CD4-positive, alpha-beta T cell (primary cell): ENCODE measurements around the gene PDLIM5. TPM values are rescaled to one million over a fixed set of nuclear protein-coding genes. Genes with fewer than 3 reads are reported as not detected.

Experiments used
- ATAC-seq: fragments of 200-7000 bp; cut with Tn5 transposase; one replicate; pipeline ENCODE4 v1.10.0; 2022; ENCODE audit warnings: mild to moderate bottlenecking; ENCODE audit not compliant: poor library complexity
- CTCF ChIA-PET: fragments of 350-600 bp; sonication (Branson Sonifier 250); formaldehyde crosslinking; loops from one replicate; lab custom pipeline; 2021; ENCODE audit warnings: antibody characterized with exemption, inconsistent platforms; lab: Charles Lee
- POLR2A ChIA-PET: fragments of 350-600 bp; sonication (Branson Sonifier 250); formaldehyde crosslinking; loops from one replicate; lab custom pipeline; 2021; ENCODE audit warnings: antibody characterized with exemption, inconsistent platforms; lab: Charles Lee
- DNase-seq, 14 experiments: peaks; one replicate each; pipeline ENCODE4 v3.0.0-alpha.2; 2013 to 2020; ENCODE audit warnings: mixed read lengths in 2 of 14
- H3K27ac ChIP-seq, 2 donors: one replicate each; pipeline versions ENCODE4 v1.5.1 to v1.7.0; 2013; ENCODE audit warnings: low read length in 2 of 2, low read depth in 1 of 2, mild to moderate bottlenecking in 1 of 2
- H3K27me3 ChIP-seq, 2 experiments: 1 replicate in 1 of 2; 2 replicates in 1 of 2; pipeline versions ENCODE4 v1.6.1 to v1.7.0; 2013; ENCODE audit warnings: low read length in 2 of 2, control low read depth in 1 of 2, mild to moderate bottlenecking in 1 of 2, moderate library complexity in 1 of 2; ENCODE audit not compliant: insufficient read depth in 2 of 2, control insufficient read depth in 1 of 2
- H3K36me3 ChIP-seq: one replicate; pipeline ENCODE4 v1.6.1; 2013; ENCODE audit warnings: low read length, control low read depth; ENCODE audit not compliant: insufficient read depth
- H3K4me1 ChIP-seq: one replicate; pipeline ENCODE4 v1.6.1; 2013; ENCODE audit warnings: low read length, control low read depth; ENCODE audit not compliant: insufficient read depth
- H3K4me3 ChIP-seq: one replicate; pipeline ENCODE4 v1.5.1; 2013; ENCODE audit warnings: mild to moderate bottlenecking, low read length, moderate library complexity
- H3K9me3 ChIP-seq, 2 experiments: 1 replicate in 1 of 2; 2 replicates in 1 of 2; pipeline versions ENCODE4 v1.6.1 to v1.7.0; 2013; ENCODE audit warnings: low read length in 2 of 2, mild to moderate bottlenecking in 2 of 2, control low read depth in 1 of 2, moderate library complexity in 1 of 2; ENCODE audit not compliant: control insufficient read depth in 1 of 2, insufficient read depth in 1 of 2
- H3K27ac Mint-ChIP-seq: one replicate; pipeline ENCODE4 v1.8.0; 2020; ENCODE audit warnings: mixed read lengths
- H3K27me3 Mint-ChIP-seq: one replicate; pipeline ENCODE4 v1.8.0; 2021; ENCODE audit warnings: mixed read lengths
- H3K36me3 Mint-ChIP-seq: one replicate; pipeline ENCODE4 v1.8.0; 2021; ENCODE audit warnings: low read depth, mixed read lengths
- H3K4me1 Mint-ChIP-seq: one replicate; pipeline ENCODE4 v1.8.0; 2021; ENCODE audit warnings: low read depth, mixed read lengths
- H3K4me3 Mint-ChIP-seq: one replicate; pipeline ENCODE4 v1.8.0; 2020; ENCODE audit warnings: mild to moderate bottlenecking, mixed read lengths
- H3K9me3 Mint-ChIP-seq: one replicate; pipeline ENCODE4 v1.8.0; 2020; ENCODE audit warnings: mixed read lengths
- CTCF ChIP-seq: fragments of 200-600 bp; IDR thresholded peaks from one replicate; pipeline ENCODE4 v1.8.0; 2022; ENCODE audit warnings: antibody characterized with exemption, mild to moderate bottlenecking
- intact Hi-C, 2 experiments: fragments of 100-400 bp; cut with DNase I in 1 of 2; cut with micrococcal nuclease in 1 of 2; formaldehyde crosslinking; loops; one replicate each; pipeline versions ENCODE4 v1.15.1 to v1.9.0; 2023 to 2025; cut with DNase I, micrococcal nuclease
- total RNA-seq, 174 experiments: library from RNA in 2 of 174; stranded (reverse) in 2 of 174; gene quantifications; one replicate each; pipeline ENCODE4 v1.2.3 and lab custom pipeline; 2021 to 2026

The PDLIM5 gene
- total RNA-seq, 2 experiments from 2014 or later: 23.0 to 23.1 TPM

GRCh38 chr4:94519019-94519418 is 67.3 kb downstream of the PDLIM5 start:
- Mint-ChIP-seq H3K27me3 (no peaks in the 10 kb centered on the region), H3K36me3 (no peaks in the 10 kb centered on the region), H3K27ac (no peak overlapping the region), H3K4me1 (peaks cover 19% of the 10 kb centered on the region), H3K4me3 (no peak overlapping the region), H3K9me3 (no peaks in the 10 kb centered on the region)
- DNase-seq: peak in 1 of 14 experiments; percentile 7
- Histone ChIP-seq H3K9me3 (no peaks in the 10 kb centered on the region), H3K4me3 (no peak overlapping the region), H3K36me3 (no peaks in the 10 kb centered on the region), H3K27ac (no peak overlapping the region), H3K4me1 (no peaks in the 10 kb centered on the region), H3K27me3 (no peaks in the 10 kb centered on the region)
- intact Hi-C loops: no loop called here
- ATAC-seq: no peak
- ChIA-PET CTCF (no interaction called here), POLR2A (no interaction called here)
- no peak for TF ChIP-seq CTCF

GRCh38 chr4:94519925-94520789 is 68.4 kb downstream of the PDLIM5 start:
- ATAC-seq: no peak
- Histone ChIP-seq H3K4me3 (no peak overlapping the region), H3K4me1 (no peaks in the 10 kb centered on the region), H3K27ac (no peak overlapping the region), H3K36me3 (no peaks in the 10 kb centered on the region), H3K9me3 (no peaks in the 10 kb centered on the region), H3K27me3 (no peaks in the 10 kb centered on the region)
- no peak overlapping the region for H3K4me3 Mint-ChIP-seq
- no peaks in the 10 kb centered on the region for H3K9me3 Mint-ChIP-seq
- no peaks in the 10 kb centered on the region for H3K27me3 Mint-ChIP-seq
- intact Hi-C loops: no loop called here
- TF ChIP-seq CTCF: no peak
- H3K27ac Mint-ChIP-seq: no peak overlapping the region
- no peaks in the 10 kb centered on the region for H3K36me3 Mint-ChIP-seq
- peaks cover 19% of the 10 kb centered on the region for H3K4me1 Mint-ChIP-seq
- ChIA-PET POLR2A (no interaction called here), CTCF (interaction anchor here (0.8 kb wide), 2 partner anchors 21 to 30 kb away, joined by 3 read pairs; no protein-coding TSS in a partner anchor)
- no peak for DNase-seq

GRCh38 chr4:94523033-94523580 is 71.4 kb downstream of the PDLIM5 start:
- no peaks in the 10 kb centered on the region for H3K9me3 Mint-ChIP-seq
- intact Hi-C loops: no loop called here
- no peak overlapping the region for H3K27ac Mint-ChIP-seq
- peaks cover 19% of the 10 kb centered on the region for H3K4me1 Mint-ChIP-seq
- no peak for TF ChIP-seq CTCF
- H3K36me3 ChIP-seq: no peaks in the 10 kb centered on the region
- POLR2A ChIA-PET: no interaction called here
- no peaks in the 10 kb centered on the region for H3K27me3 ChIP-seq
- ATAC-seq (no peak), DNase-seq (no peak)
- peaks cover 11% of the 10 kb centered on the region for H3K36me3 Mint-ChIP-seq
- no peak overlapping the region for H3K4me3 Mint-ChIP-seq
- H3K4me3 ChIP-seq: no peak overlapping the region
- no peaks in the 10 kb centered on the region for H3K4me1 ChIP-seq
- H3K27ac ChIP-seq: no peak overlapping the region
- H3K9me3 ChIP-seq: no peaks in the 10 kb centered on the region
- no peaks in the 10 kb centered on the region for H3K27me3 Mint-ChIP-seq
- CTCF ChIA-PET: no interaction called here
